SH-SY5Y (cell line): ENCODE data around the gene DAP.

Source experiments
- GATA2 ChIP-seq: IDR thresholded peaks from 2 replicates; pipeline ENCODE4 v1.6.1; 2011; ENCODE audit warnings: mild to moderate bottlenecking, low read depth, low read length
- GATA3 ChIP-seq: IDR thresholded peaks from 2 replicates; pipeline ENCODE4 v1.6.1; 2011; ENCODE audit warnings: low read depth, mild to moderate bottlenecking, low read length, moderate library complexity

DAP gene

DNA sequence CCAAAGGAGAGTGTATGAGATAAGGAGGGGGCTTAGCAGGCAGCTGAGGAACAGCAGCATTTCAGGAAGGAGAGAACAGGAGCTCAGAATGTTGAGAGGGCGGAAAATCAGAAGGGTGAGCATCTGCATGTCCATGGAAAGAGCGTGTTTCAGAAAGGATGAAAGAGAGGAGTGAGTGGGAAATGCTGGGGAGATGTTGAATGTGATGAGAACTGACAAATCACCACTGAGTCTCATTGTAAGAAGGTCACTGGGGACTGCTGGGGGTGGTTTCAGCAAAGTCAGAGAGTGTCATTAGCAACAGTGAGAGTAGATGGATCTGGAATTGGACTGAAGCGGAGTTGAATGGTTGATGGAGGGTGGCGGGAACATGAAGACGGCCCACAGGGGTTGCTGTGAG is 131.4 kb downstream of the DAP start:
- TF ChIP-seq GATA2 (no peak), GATA3 (no peak)
